GM04504 (cell line): ENCODE results near the gene ATAD3B.
"Not testable (repeated sequence)": the region's sequence is repeated elsewhere in the genome, so short reads cannot be mapped to it uniquely, and the experiment has no call there.

Experiments
- DNase-seq: peaks from one replicate; pipeline ENCODE4 v3.0.0-alpha.2; 2012; ENCODE audit warnings: low read depth

The ATAD3B gene

GRCh38 chr1:1511533-1512285 is 40.1 kb downstream of the ATAD3B start, which contains the start of gene ATAD3A:
TSS of gene ATAD3A (plus strand) at chr1:1512162. CDS start at chr1:1512269, 107 bp downstream.
- DNase-seq = peak; percentile 97

GRCh38 chr1:1512425-1512824 is 40.9 kb downstream of the ATAD3B start:
- DNase-seq = not testable (repeated sequence)

- not testable (repeated sequence) for DNase-seq
Measured at GRCh38 chr1:1513675-1514074, 42.1 kb downstream of the ATAD3B start.

GRCh38 chr1:1514376-1514775 is 42.8 kb downstream of the ATAD3B start:
- not testable (repeated sequence) for DNase-seq

- not testable (repeated sequence) for DNase-seq
Measured at GRCh38 chr1:1516923-1517322, 45.4 kb downstream of the ATAD3B start.

- DNase-seq = no peak
Measured at GRCh38 chr1:1517973-1518620, 46.5 kb downstream of the ATAD3B start.

GRCh38 chr1:1518621-1519007 is 47.0 kb downstream of the ATAD3B start:
- DNase-seq = not testable (repeated sequence)

- not testable (repeated sequence) for DNase-seq
Measured at GRCh38 chr1:1519805-1520505, 48.4 kb downstream of the ATAD3B start.

GRCh38 chr1:1521331-1521730 is 49.8 kb downstream of the ATAD3B start:
- DNase-seq = no peak

GRCh38 chr1:1522536-1522935 is 51.0 kb downstream of the ATAD3B start:
- DNase-seq = not testable (repeated sequence)

GRCh38 chr1:1523226-1523625 is 51.7 kb downstream of the ATAD3B start:
- not testable (repeated sequence) for DNase-seq

- not testable (repeated sequence) for DNase-seq
Measured at GRCh38 chr1:1523651-1524050, 52.1 kb downstream of the ATAD3B start.

GRCh38 chr1:1524750-1525383 is 53.3 kb downstream of the ATAD3B start:
- not testable (repeated sequence) for DNase-seq

- not testable (repeated sequence) for DNase-seq
Measured at GRCh38 chr1:1526476-1526875, 54.9 kb downstream of the ATAD3B start.

GRCh38 chr1:1527092-1527816 is 55.7 kb downstream of the ATAD3B start:
- DNase-seq = no peak

- no peak for DNase-seq
Measured at GRCh38 chr1:1528301-1529267, 57.0 kb downstream of the ATAD3B start.

GRCh38 chr1:1529321-1529720 is 57.8 kb downstream of the ATAD3B start:
- DNase-seq = no peak

- DNase-seq = no peak
Measured at GRCh38 chr1:1529936-1530335, 58.4 kb downstream of the ATAD3B start.

GRCh38 chr1:1531947-1532346 is 60.4 kb downstream of the ATAD3B start:
- no peak for DNase-seq

- DNase-seq = not testable (repeated sequence)
Measured at GRCh38 chr1:1533176-1533893, 61.8 kb downstream of the ATAD3B start.
